GM23248 (cell line): ENCODE measurements around the gene GRIP1. TPM values are rescaled to one million over a fixed set of nuclear protein-coding genes. Genes with fewer than 3 reads are reported as not detected.

Experiments
- DNase-seq: peaks from one replicate; pipeline ENCODE4 v3.0.0-alpha.2; 2015
- H2AFZ ChIP-seq: fragments of 200-600 bp; sonication (generic); 2 replicates; pipeline ENCODE4 v1.6.1; 2016; ENCODE audit warnings: antibody characterized with exemption
- H3F3A ChIP-seq: fragments of 200-600 bp; sonication (generic); 2 replicates; pipeline ENCODE4 v1.6.1; 2016; ENCODE audit warnings: mild to moderate bottlenecking, antibody characterized with exemption, mixed run types; ENCODE audit not compliant: insufficient read depth
- H3K27ac ChIP-seq: fragments of 200-600 bp; sonication (generic); 2 replicates; pipeline ENCODE4 v1.5.1; 2016; ENCODE audit warnings: mild to moderate bottlenecking
- H3K27me3 ChIP-seq: fragments of 200-600 bp; sonication (generic); replicated peaks from 2 replicates; pipeline ENCODE4 v1.6.1; 2016; ENCODE audit warnings: mild to moderate bottlenecking; ENCODE audit not compliant: insufficient read depth
- H3K36me3 ChIP-seq: fragments of 200-600 bp; sonication (generic); 2 replicates; pipeline ENCODE4 v1.6.1; 2016; ENCODE audit warnings: low read depth, mild to moderate bottlenecking
- H3K4me1 ChIP-seq: fragments of 200-600 bp; sonication (generic); 2 replicates; pipeline ENCODE4 v1.6.1; 2016; ENCODE audit warnings: mild to moderate bottlenecking; ENCODE audit not compliant: insufficient read depth
- H3K4me2 ChIP-seq: fragments of 200-600 bp; sonication (generic); one replicate; pipeline ENCODE4 v1.6.1; 2016; ENCODE audit warnings: mild to moderate bottlenecking; ENCODE audit not compliant: unreplicated experiment
- H3K4me3 ChIP-seq: fragments of 200-600 bp; sonication (generic); 2 replicates; pipeline ENCODE4 v1.5.1; 2016; ENCODE audit warnings: mild to moderate bottlenecking
- H3K79me2 ChIP-seq: fragments of 200-600 bp; sonication (generic); 2 replicates; pipeline ENCODE4 v1.6.1; 2016; ENCODE audit warnings: mild to moderate bottlenecking; ENCODE audit not compliant: insufficient read depth
- H3K9ac ChIP-seq: fragments of 200-600 bp; sonication (generic); 2 replicates; pipeline ENCODE4 v1.6.1; 2016; ENCODE audit warnings: mild to moderate bottlenecking
- H3K9me2 ChIP-seq: fragments of 200-600 bp; sonication (generic); 2 replicates; pipeline ENCODE4 v1.6.1; 2016; ENCODE audit warnings: mixed run types, mild to moderate bottlenecking, moderate library complexity; ENCODE audit not compliant: insufficient read depth
- H3K9me3 ChIP-seq: fragments of 200-600 bp; sonication (generic); one replicate; pipeline ENCODE4 v1.6.1; 2017; ENCODE audit warnings: low read depth
- H4K20me1 ChIP-seq: fragments of 200-600 bp; sonication (generic); 2 replicates; pipeline ENCODE4 v1.6.0; 2016; ENCODE audit not compliant: insufficient read depth
- EZH2 ChIP-seq: fragments of 200-600 bp; sonication (generic); IDR thresholded peaks from 2 replicates; pipeline ENCODE4 v1.6.1; 2018; ENCODE audit warnings: antibody characterized with exemption, mild to moderate bottlenecking; ENCODE audit not compliant: insufficient read depth, poor library complexity, severe bottlenecking
- EZH2phosphoT487 ChIP-seq: fragments of 200-600 bp; sonication (generic); IDR thresholded peaks from 2 replicates; pipeline ENCODE4 v1.6.1; 2018; ENCODE audit warnings: antibody characterized with exemption, moderate library complexity, mild to moderate bottlenecking, low read depth; ENCODE audit not compliant: insufficient read depth
- WGBS, 2 experiments: methylation state at CpG; one replicate each; pipeline ENCODE4 v1.1.6; 2015 to 2017; ENCODE audit warnings: low lambda C conversion rate in 2 of 2, low coverage in 1 of 2; ENCODE audit errors: missing lambda C conversion rate in 2 of 2; 5-methylcytosine and 5-hydroxymethylcytosine counted together
- in situ Hi-C: fragments of 300-500 bp; cut with MboI; formaldehyde crosslinking; loops from 2 replicates; pipeline ENCODE4 v1.15.0; 2020
- polyA plus RNA-seq: library from polyadenylated mRNA; unstranded; fragments of >200 nt; fragmentation: Nextera tagmentation; extraction: Ambion mirVana; gene quantifications from 2 replicates; pipeline ENCODE4 v1.2.1, GENCODE V29; 2016
- total RNA-seq: library from RNA; depleted of rRNA; stranded (reverse); fragments of >200 nt; shearing (Covaris generic); gene quantifications from 2 replicates; pipeline ENCODE4 v1.2.3, GENCODE V29; 2014

The GRIP1 gene
- total and polyA plus RNA-seq, 2 experiments from 2014 or later: not detected

- Histone ChIP-seq H3K4me2 (no peak overlapping the region), H3K27ac (no peak overlapping the region), H2AFZ (no peak overlapping the region), H3K79me2 (no peaks in the 10 kb centered on the region), H4K20me1 (no peaks in the 10 kb centered on the region), H3K4me3 (no peak overlapping the region), H3K27me3 (no peaks in the 10 kb centered on the region), H3K4me1 (peaks cover 5% of the 10 kb centered on the region), H3K36me3 (no peaks in the 10 kb centered on the region), H3F3A (0 out of 2 replicates have a peak, but pooled peaks cover 11% of the 10 kb centered on the region), H3K9ac (no peak overlapping the region), H3K9me2 (no peaks in the 10 kb centered on the region), H3K9me3 (no peaks in the 10 kb centered on the region)
- 53 to 67% methylated on average over 3 of the region's 3 CpGs for WGBS, 2 experiments
- TF ChIP-seq EZH2 (no peak), EZH2phosphoT487 (no peak)
- in situ Hi-C loops: loop anchor here (10.0 kb wide), 1 partner anchor 255 kb away; no protein-coding TSS in a partner anchor
- no peak for DNase-seq
Measured at GRCh38 chr12:66399911-66400306, 279.0 kb downstream of the GRIP1 start.

GRCh38 chr12:66398931-66399910, 279.7 kb downstream of the GRIP1 start:
- Histone ChIP-seq H3K4me3 (no peak overlapping the region), H3K79me2 (no peaks in the 10 kb centered on the region), H4K20me1 (no peaks in the 10 kb centered on the region), H3K36me3 (no peaks in the 10 kb centered on the region), H3K27me3 (peaks cover 3% of the 10 kb centered on the region; the same call in 1 of the 2 replicates), H3K4me2 (no peak overlapping the region), H3K9ac (no peak overlapping the region), H2AFZ (no peak overlapping the region), H3K9me2 (no peaks in the 10 kb centered on the region), H3K27ac (no peak overlapping the region), H3K9me3 (no peaks in the 10 kb centered on the region), H3F3A (0 out of 2 replicates have a peak, but pooled peaks cover 11% of the 10 kb centered on the region), H3K4me1 (peaks cover 5% of the 10 kb centered on the region)
- 47 to 48% methylated on average over 10 of the region's 10 CpGs for WGBS, 2 experiments
- peak; percentile 26 for DNase-seq
- in situ Hi-C loops: no loop called here
- no peak for TF ChIP-seq EZH2phosphoT487
- no peak for TF ChIP-seq EZH2

DNA sequence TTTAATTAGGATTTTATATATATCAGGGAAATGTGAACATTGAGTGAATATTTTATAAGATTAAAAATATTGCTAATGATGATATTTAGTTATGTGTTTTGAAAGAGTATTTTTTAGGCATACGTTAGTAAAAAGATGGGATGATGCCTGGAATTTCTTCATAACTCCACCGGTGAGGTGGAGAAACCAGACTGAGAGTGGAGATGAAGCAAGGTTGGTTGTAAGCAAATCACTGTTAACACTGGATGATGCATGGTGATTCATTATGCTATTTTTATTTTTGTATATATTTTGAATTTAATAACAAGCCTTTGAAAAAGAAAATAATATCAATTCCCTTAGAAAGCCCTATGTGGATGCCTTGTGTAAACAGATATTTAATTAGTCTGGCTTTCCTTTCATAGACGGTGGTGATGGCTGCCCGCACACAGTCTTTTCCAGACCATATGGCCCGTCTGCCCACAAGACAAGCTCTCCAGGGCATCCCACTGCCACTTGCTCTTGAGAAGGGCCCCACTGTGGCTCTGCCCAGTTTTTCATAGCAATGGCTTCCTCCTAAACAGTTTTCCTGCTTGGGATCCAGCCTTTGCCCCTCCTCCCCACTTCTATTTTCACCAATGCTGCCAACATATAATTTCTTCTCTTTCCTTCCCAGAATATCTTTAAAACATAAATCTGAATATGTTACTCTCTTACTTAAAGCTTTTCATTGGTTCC, 281.1 kb downstream of the GRIP1 start:
- no peak overlapping the region for H3K4me2 ChIP-seq
- no peaks in the 10 kb centered on the region for H3K79me2 ChIP-seq
- H3K4me3 ChIP-seq: no peak overlapping the region
- TF ChIP-seq EZH2phosphoT487: no peak
- no peak for TF ChIP-seq EZH2
- no peaks in the 10 kb centered on the region for H3K36me3 ChIP-seq
- H3K27ac ChIP-seq: no peak overlapping the region
- no peaks in the 10 kb centered on the region for H3K9me2 ChIP-seq
- no peaks in the 10 kb centered on the region for H4K20me1 ChIP-seq
- no peak overlapping the region for H3K9ac ChIP-seq
- H3K9me3 ChIP-seq: no peaks in the 10 kb centered on the region
- H3K27me3 ChIP-seq: peaks cover 5% of the 10 kb centered on the region; the same call in 1 of the 2 replicates
- 0 out of 2 replicates have a peak, but pooled peaks cover 11% of the 10 kb centered on the region for H3F3A ChIP-seq
- peaks cover 5% of the 10 kb centered on the region for H3K4me1 ChIP-seq
- in situ Hi-C loops: no loop called here
- DNase-seq: peak; percentile 20
- WGBS, 2 experiments: 64 to 69% methylated on average over 5 of the region's 5 CpGs
- no peak overlapping the region for H2AFZ ChIP-seq

DNA sequence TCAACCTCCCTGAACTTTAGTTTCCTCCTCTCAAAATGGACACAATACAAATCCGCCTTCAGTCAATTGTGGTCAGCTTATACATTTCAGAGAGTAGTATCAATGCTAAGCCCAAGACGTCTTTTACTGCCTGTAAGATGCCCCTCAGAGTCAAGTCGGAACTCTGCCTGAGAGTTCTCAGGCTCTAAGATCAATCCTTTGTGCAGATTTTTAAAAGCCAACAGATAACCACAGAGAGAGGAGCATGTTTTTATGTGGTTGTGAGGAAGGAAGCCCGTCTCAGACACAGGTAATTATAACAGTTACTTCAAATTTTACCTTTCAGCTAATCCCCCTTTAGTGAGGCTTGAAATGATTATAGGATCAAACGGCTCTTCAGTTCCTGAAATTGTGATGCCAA, 285.0 kb downstream of the GRIP1 start:
- no peaks in the 10 kb centered on the region for H3K36me3 ChIP-seq
- no peak overlapping the region for H3K4me3 ChIP-seq
- H3K27me3 ChIP-seq: peaks cover 8% of the 10 kb centered on the region; the same call in 1 of the 2 replicates
- in situ Hi-C loops: no loop called here
- H2AFZ ChIP-seq: no peak overlapping the region
- WGBS, 2 experiments: 33 to 34% methylated on average over 5 of the region's 5 CpGs
- H3K27ac ChIP-seq: no peak overlapping the region
- H3K9me3 ChIP-seq: no peaks in the 10 kb centered on the region
- no peak overlapping the region for H3K4me2 ChIP-seq
- no peaks in the 10 kb centered on the region for H3K9me2 ChIP-seq
- H3F3A ChIP-seq: 0 out of 2 replicates have a peak, but pooled peaks cover 3% of the 10 kb centered on the region
- TF ChIP-seq EZH2: no peak
- TF ChIP-seq EZH2phosphoT487: no peak
- no peaks in the 10 kb centered on the region; the same call in 1 of the 2 replicates for H3K4me1 ChIP-seq
- no peak overlapping the region for H3K9ac ChIP-seq
- no peak for DNase-seq
- no peaks in the 10 kb centered on the region for H3K79me2 ChIP-seq
- H4K20me1 ChIP-seq: no peaks in the 10 kb centered on the region
